HG03135 (cell line): ENCODE measurements around the gene DGKH.
"Not testable (repeated sequence)": the region's sequence is repeated elsewhere in the genome, so short reads cannot be mapped to it uniquely, and the experiment has no call there.

ENCODE experiments used
- ATAC-seq: cut with Tn5 transposase; IDR thresholded peaks from one replicate; pipeline ENCODE4 v1.9.1; 2021; ENCODE audit warnings: mild to moderate bottlenecking, moderate library complexity; ENCODE audit not compliant: unreplicated experiment

DGKH gene

GRCh38 chr13:42112864-42113263 lies 64.4 kb downstream of the DGKH start:
- no peak for ATAC-seq

GRCh38 chr13:42113478-42113877 lies 65.0 kb downstream of the DGKH start:
- no peak for ATAC-seq

- no peak for ATAC-seq
Observed at GRCh38 chr13:42114278-42114677, 65.8 kb downstream of the DGKH start.

GRCh38 chr13:42114912-42115311 lies 66.5 kb downstream of the DGKH start:
- no peak for ATAC-seq

GRCh38 chr13:42116225-42116624 lies 67.8 kb downstream of the DGKH start:
- no peak for ATAC-seq

- no peak for ATAC-seq
Observed at GRCh38 chr13:42119041-42119440, 70.6 kb downstream of the DGKH start.

GRCh38 chr13:42119875-42120274 lies 71.4 kb downstream of the DGKH start:
- no peak for ATAC-seq

GRCh38 chr13:42123600-42123999 lies 75.2 kb downstream of the DGKH start:
- no peak for ATAC-seq

- no peak for ATAC-seq
Observed at GRCh38 chr13:42125046-42125445, 76.6 kb downstream of the DGKH start.

- no peak for ATAC-seq
Observed at GRCh38 chr13:42127047-42127446, 78.6 kb downstream of the DGKH start.

- ATAC-seq: no peak
Observed at GRCh38 chr13:42129033-42129432, 80.6 kb downstream of the DGKH start.

- ATAC-seq: no peak
Observed at GRCh38 chr13:42136518-42136917, 88.1 kb downstream of the DGKH start.

- no peak for ATAC-seq
Observed at GRCh38 chr13:42137856-42138537, 89.5 kb downstream of the DGKH start.

GRCh38 chr13:42140494-42140893 lies 92.0 kb downstream of the DGKH start:
- no peak for ATAC-seq

- not testable (repeated sequence) for ATAC-seq
Observed at GRCh38 chr13:42141052-42141451, 92.6 kb downstream of the DGKH start.

GRCh38 chr13:42146359-42146758 lies 97.9 kb downstream of the DGKH start:
- no peak for ATAC-seq

- ATAC-seq: no peak
Observed at GRCh38 chr13:42148538-42148937, 100.1 kb downstream of the DGKH start.

GRCh38 chr13:42149136-42149535 lies 100.7 kb downstream of the DGKH start:
- ATAC-seq: no peak

GRCh38 chr13:42151781-42152180 lies 103.3 kb downstream of the DGKH start:
- ATAC-seq: no peak

- no peak for ATAC-seq
Observed at GRCh38 chr13:42152495-42152894, 104.0 kb downstream of the DGKH start.

- no peak for ATAC-seq
Observed at GRCh38 chr13:42153199-42154113, 105.0 kb downstream of the DGKH start.

- no peak for ATAC-seq
Observed at GRCh38 chr13:42155251-42155650, 106.8 kb downstream of the DGKH start.
